Naive B cell (primary cell): ENCODE measurements around the gene CKLF. TPM values are rescaled to one million over a fixed set of nuclear protein-coding genes. Genes with fewer than 3 reads are reported as not detected.
A peak's percentile ranks its signal among the peaks of the same experiment; 100 is the strongest.

Source experiments
- ATAC-seq, 2 donors: fragments of 150-1000 bp; cut with Tn5 transposase; 2 replicates each; pipeline ENCODE4 v1.10.0; 2021; ENCODE audit warnings: low read depth in 2 of 2, mild to moderate bottlenecking in 2 of 2, moderate library complexity in 2 of 2
- DNase-seq: peaks from one replicate; pipeline ENCODE4 v3.0.0; 2022
- H3K27ac Mint-ChIP-seq, 6 donors: one replicate each; pipeline ENCODE4 v1.8.0; 2020 to 2022; ENCODE audit warnings: mild to moderate bottlenecking in 6 of 6, mixed read lengths in 6 of 6, moderate library complexity in 5 of 6, inconsistent platforms in 2 of 6
- H3K27me3 Mint-ChIP-seq, 3 donors: one replicate each; pipeline ENCODE4 v1.8.0; 2021 to 2022; ENCODE audit warnings: mixed read lengths in 3 of 3, mild to moderate bottlenecking in 1 of 3
- H3K36me3 Mint-ChIP-seq, 2 donors: one replicate each; pipeline ENCODE4 v1.8.0; 2020 to 2022; ENCODE audit warnings: mixed read lengths in 2 of 2, inconsistent platforms in 1 of 2, mild to moderate bottlenecking in 1 of 2
- H3K4me1 Mint-ChIP-seq, 3 donors: one replicate each; pipeline ENCODE4 v1.8.0; 2020 to 2022; ENCODE audit warnings: mixed read lengths in 3 of 3, inconsistent platforms in 1 of 3, mild to moderate bottlenecking in 1 of 3, moderate library complexity in 1 of 3
- H3K4me3 Mint-ChIP-seq, 8 donors: one replicate each; pipeline ENCODE4 v1.8.0; 2020 to 2022; ENCODE audit warnings: mild to moderate bottlenecking in 8 of 8, mixed read lengths in 8 of 8, moderate library complexity in 8 of 8, inconsistent platforms in 2 of 8
- H3K9me3 Mint-ChIP-seq, 7 donors: one replicate each; pipeline ENCODE4 v1.8.0; 2020 to 2022; ENCODE audit warnings: mixed read lengths in 7 of 7, mild to moderate bottlenecking in 5 of 7, inconsistent platforms in 2 of 7, moderate library complexity in 1 of 7
- polyA plus RNA-seq, 6 donors: library from polyadenylated mRNA; unstranded; fragments of 300-500 nt; fragmentation: Illumina TruSeq; gene quantifications; one replicate each; pipeline ENCODE4 v1.2.3, GENCODE V29; 2021; ENCODE audit warnings: low read depth in 6 of 6

Gene CKLF
- polyA plus RNA-seq, 6 donors from 2014 or later: 55.2 to 108 (median 67.7) TPM

GRCh38 chr16:66521951-66522771 lies 30.2 kb upstream of the CKLF start:
- no peak for ATAC-seq
- H3K27me3 Mint-ChIP-seq: no peaks in the 10 kb centered on the region
- peak overlapping the region in 7 of 8 donors; percentile 53 to 94 (median 76) for H3K4me3 Mint-ChIP-seq
- DNase-seq: peak; percentile 17
- H3K4me1 Mint-ChIP-seq: peaks cover 61 to 97% (median 88%) of the 10 kb centered on the region in 3 donors
- peaks cover 0 to 5% of the 10 kb centered on the region in 2 donors for H3K36me3 Mint-ChIP-seq
- H3K9me3 Mint-ChIP-seq: no peaks in the 10 kb centered on the region
- peak overlapping the region; percentile 86 to 100 (median 96) for H3K27ac Mint-ChIP-seq

- DNase-seq (no peak), ATAC-seq (no peak)
- Mint-ChIP-seq H3K27me3 (no peaks in the 10 kb centered on the region), H3K4me1 (peaks cover 56 to 97% (median 86%) of the 10 kb centered on the region in 3 donors), H3K27ac (peak overlapping the region; percentile 94 to 100 (median 99)), H3K9me3 (no peaks in the 10 kb centered on the region), H3K4me3 (peak overlapping the region in 7 of 8 donors; percentile 66 to 94 (median 87)), H3K36me3 (peaks cover 5% of the 10 kb centered on the region in 2 donors)
Measured at GRCh38 chr16:66522816-66523590, 29.4 kb upstream of the CKLF start.

- Mint-ChIP-seq H3K36me3 (peaks cover 5 to 6% of the 10 kb centered on the region in 2 donors), H3K4me3 (peak overlapping the region; percentile 66 to 94 (median 85)), H3K4me1 (peaks cover 59 to 91% (median 86%) of the 10 kb centered on the region in 3 donors), H3K27me3 (no peaks in the 10 kb centered on the region), H3K9me3 (no peaks in the 10 kb centered on the region), H3K27ac (peak overlapping the region; percentile 98 to 100 (median 99))
- ATAC-seq (peak; percentile 63 to 70), DNase-seq (peak; percentile 84)
Measured at GRCh38 chr16:66523861-66524354, 28.5 kb upstream of the CKLF start.

- no peaks in the 10 kb centered on the region for H3K27me3 Mint-ChIP-seq
- DNase-seq (peak; percentile 92), ATAC-seq (peak; percentile 83 to 84)
- peaks cover 58 to 87% (median 84%) of the 10 kb centered on the region in 3 donors for H3K4me1 Mint-ChIP-seq
- H3K4me3 Mint-ChIP-seq: peak overlapping the region; percentile 54 to 94 (median 76)
- peaks cover 7 to 9% of the 10 kb centered on the region in 2 donors for H3K36me3 Mint-ChIP-seq
- H3K27ac Mint-ChIP-seq: peak overlapping the region; percentile 98 to 100 (median 99)
- no peaks in the 10 kb centered on the region for H3K9me3 Mint-ChIP-seq
Measured at GRCh38 chr16:66524601-66525164, 27.7 kb upstream of the CKLF start.

- ATAC-seq (no peak), DNase-seq (no peak)
- peaks cover 10 to 13% of the 10 kb centered on the region in 2 donors for H3K36me3 Mint-ChIP-seq
- H3K9me3 Mint-ChIP-seq: no peaks in the 10 kb centered on the region
- H3K4me1 Mint-ChIP-seq: peaks cover 52 to 82% (median 79%) of the 10 kb centered on the region in 3 donors
- H3K27ac Mint-ChIP-seq: peak overlapping the region; percentile 36 to 100 (median 94)
- H3K27me3 Mint-ChIP-seq: no peaks in the 10 kb centered on the region
- peak overlapping the region in 7 of 8 donors; percentile 26 to 94 (median 83) for H3K4me3 Mint-ChIP-seq
Measured at GRCh38 chr16:66525396-66526180, 26.8 kb upstream of the CKLF start.

GRCh38 chr16:66528294-66528693 lies 24.1 kb upstream of the CKLF start:
- H3K27me3 Mint-ChIP-seq: no peaks in the 10 kb centered on the region
- no peak overlapping the region for H3K4me3 Mint-ChIP-seq
- no peaks in the 10 kb centered on the region for H3K9me3 Mint-ChIP-seq
- H3K4me1 Mint-ChIP-seq: peaks cover 42 to 60% (median 52%) of the 10 kb centered on the region in 3 donors
- H3K36me3 Mint-ChIP-seq: peaks cover 10 to 13% of the 10 kb centered on the region in 2 donors
- ATAC-seq (no peak), DNase-seq (no peak)
- no peak overlapping the region for H3K27ac Mint-ChIP-seq

GRCh38 chr16:66529475-66529874 lies 22.9 kb upstream of the CKLF start:
- Mint-ChIP-seq H3K4me1 (peaks cover 37 to 52% (median 43%) of the 10 kb centered on the region in 3 donors), H3K4me3 (no peak overlapping the region), H3K27ac (peak overlapping the region in 2 of 6 donors; percentile 19 to 25), H3K36me3 (peaks cover 10 to 13% of the 10 kb centered on the region in 2 donors), H3K27me3 (no peaks in the 10 kb centered on the region), H3K9me3 (no peaks in the 10 kb centered on the region)
- no peak for ATAC-seq
- no peak for DNase-seq

GRCh38 chr16:66534376-66534799 lies 18.0 kb upstream of the CKLF start:
- peak overlapping the region in 1 of 6 donors; percentile 57 for H3K27ac Mint-ChIP-seq

GRCh38 chr16:66536525-66536924 lies 15.9 kb upstream of the CKLF start:
- ATAC-seq (no peak), DNase-seq (no peak)
- Mint-ChIP-seq H3K9me3 (no peaks in the 10 kb centered on the region), H3K27me3 (no peaks in the 10 kb centered on the region), H3K4me3 (no peak overlapping the region), H3K36me3 (no peaks in the 10 kb centered on the region), H3K27ac (peak overlapping the region in 1 of 6 donors; percentile 79), H3K4me1 (peaks cover 37 to 65% (median 39%) of the 10 kb centered on the region in 3 donors)

More at GRCh38 chr16:66534376-66534799, 18.0 kb upstream of the CKLF start:
- Mint-ChIP-seq H3K4me3 (peak overlapping the region in 1 of 8 donors; percentile 31), H3K36me3 (peaks cover 5 to 7% of the 10 kb centered on the region in 2 donors), H3K27me3 (no peaks in the 10 kb centered on the region), H3K9me3 (no peaks in the 10 kb centered on the region), H3K4me1 (peaks cover 27 to 57% (median 29%) of the 10 kb centered on the region in 3 donors)
- ATAC-seq: no peak
- DNase-seq: no peak

GRCh38 chr16:66537236-66537635 lies 15.1 kb upstream of the CKLF start:
- Mint-ChIP-seq H3K4me3 (no peak overlapping the region), H3K4me1 (peaks cover 40 to 72% (median 45%) of the 10 kb centered on the region in 3 donors), H3K36me3 (no peaks in the 10 kb centered on the region), H3K27me3 (no peaks in the 10 kb centered on the region), H3K9me3 (no peaks in the 10 kb centered on the region), H3K27ac (no peak overlapping the region)
- DNase-seq: no peak
- no peak for ATAC-seq

- no peaks in the 10 kb centered on the region for H3K36me3 Mint-ChIP-seq
- no peaks in the 10 kb centered on the region for H3K27me3 Mint-ChIP-seq
- ATAC-seq (no peak), DNase-seq (no peak)
- peaks cover 46 to 78% (median 61%) of the 10 kb centered on the region in 3 donors for H3K4me1 Mint-ChIP-seq
- peak overlapping the region in 7 of 8 donors; percentile 69 to 88 (median 80) for H3K4me3 Mint-ChIP-seq
- H3K27ac Mint-ChIP-seq: peak overlapping the region in 5 of 6 donors; percentile 28 to 80 (median 71)
- no peaks in the 10 kb centered on the region for H3K9me3 Mint-ChIP-seq
Measured at GRCh38 chr16:66538910-66539309, 13.5 kb upstream of the CKLF start.
